HG03571 (cell line): Measurements from ENCODE around the gene CACTIN.
"Not testable (repeated sequence)": the region's sequence is repeated elsewhere in the genome, so short reads cannot be mapped to it uniquely, and the experiment has no call there.

Experiments used
- ATAC-seq: cut with Tn5 transposase; IDR thresholded peaks from one replicate; pipeline ENCODE4 v1.9.1; 2021; ENCODE audit not compliant: unreplicated experiment

CACTIN gene

GRCh38 chr19:3628766-3629165 lies 2.2 kb upstream of the CACTIN start:
- ATAC-seq: not testable (repeated sequence)

GRCh38 chr19:3627351-3627723 lies 747 bp upstream of the CACTIN start:
- ATAC-seq: no peak

GRCh38 chr19:3625996-3626472 lies 556 bp downstream of the CACTIN start:
- ATAC-seq: no peak

GRCh38 chr19:3623716-3624115 lies 2.9 kb downstream of the CACTIN start:
- ATAC-seq: no peak

GRCh38 chr19:3622224-3622623 lies 4.4 kb downstream of the CACTIN start:
- ATAC-seq: no peak

GRCh38 chr19:3621689-3622088 lies 4.9 kb downstream of the CACTIN start:
- no peak for ATAC-seq

GRCh38 chr19:3620817-3621547 lies 5.6 kb downstream of the CACTIN start:
- no peak for ATAC-seq

GRCh38 chr19:3620145-3620816 lies 6.3 kb downstream of the CACTIN start:
- no peak for ATAC-seq

- no peak for ATAC-seq
Observed at GRCh38 chr19:3619631-3620012, 7.0 kb downstream of the CACTIN start.

- no peak for ATAC-seq
Observed at GRCh38 chr19:3618811-3619630, 7.6 kb downstream of the CACTIN start.

- no peak for ATAC-seq
Observed at GRCh38 chr19:3618144-3618810, 8.3 kb downstream of the CACTIN start.

GRCh38 chr19:3617463-3617862 lies 9.1 kb downstream of the CACTIN start:
- no peak for ATAC-seq

GRCh38 chr19:3615524-3616135 lies 11.0 kb downstream of the CACTIN start:
- ATAC-seq: no peak

GRCh38 chr19:3614858-3615505 lies 11.6 kb downstream of the CACTIN start:
- ATAC-seq: no peak

GRCh38 chr19:3613818-3614661 lies 12.6 kb downstream of the CACTIN start:
- ATAC-seq: no peak

GRCh38 chr19:3612901-3613741 lies 13.5 kb downstream of the CACTIN start:
- no peak for ATAC-seq

- no peak for ATAC-seq
Observed at GRCh38 chr19:3612330-3612729, 14.3 kb downstream of the CACTIN start.

- no peak for ATAC-seq
Observed at GRCh38 chr19:3611841-3612240, 14.7 kb downstream of the CACTIN start.
